Esophagus (tissue), 2 donors: Measurements from ENCODE around the gene DYNC1LI2. TPM values are rescaled to one million over a fixed set of nuclear protein-coding genes. Genes with fewer than 3 reads are reported as not detected.

Source experiments
- H3K27ac ChIP-seq, 2 donors: one replicate each; pipeline ENCODE4 v1.5.1; 2013; ENCODE audit warnings: low read depth in 2 of 2, mild to moderate bottlenecking in 2 of 2, inconsistent platforms in 1 of 2, low read length in 1 of 2, moderate library complexity in 1 of 2
- H3K27me3 ChIP-seq, 2 donors: one replicate each; pipeline ENCODE4 v1.6.1; 2013; ENCODE audit warnings: low read length in 2 of 2, control low read depth in 1 of 2, mild to moderate bottlenecking in 1 of 2; ENCODE audit not compliant: insufficient read depth in 2 of 2, control insufficient read depth in 1 of 2
- H3K36me3 ChIP-seq, 2 donors: one replicate each; pipeline ENCODE4 v1.6.1; 2013; ENCODE audit warnings: low read length in 1 of 2; ENCODE audit not compliant: control insufficient read depth in 2 of 2, insufficient read depth in 2 of 2
- H3K4me1 ChIP-seq, 2 donors: one replicate each; pipeline ENCODE4 v1.6.1; 2013; ENCODE audit warnings: low read length in 1 of 2; ENCODE audit not compliant: control insufficient read depth in 2 of 2, insufficient read depth in 2 of 2
- H3K4me3 ChIP-seq, 2 donors: one replicate each; pipeline ENCODE4 v1.5.1; 2013; ENCODE audit warnings: low read length in 2 of 2, mild to moderate bottlenecking in 2 of 2, low read depth in 1 of 2, moderate library complexity in 1 of 2
- H3K9me3 ChIP-seq, 2 donors: one replicate each; pipeline ENCODE4 v1.6.1; 2013; ENCODE audit warnings: mild to moderate bottlenecking in 2 of 2, low read depth in 1 of 2, low read length in 1 of 2, moderate library complexity in 1 of 2; ENCODE audit not compliant: control insufficient read depth in 2 of 2, insufficient read depth in 1 of 2
- WGBS, 2 donors: extraction: QIAGEN DNeasy Blood & Tissue Kit; methylation state at CpG; one replicate each; pipeline ENCODE4 v1.1.7; 2013; 5-methylcytosine and 5-hydroxymethylcytosine counted together
- polyA plus RNA-seq, 2 donors: library from polyadenylated mRNA; stranded (reverse); fragments of 200-250 nt; gene quantifications; one replicate each; pipeline ENCODE4 v1.2.3, GENCODE V29; 2013
- donor health status: healthy with polysubstance abuse.
- donor health status: Bipolar disorder and iron deficiency.

DYNC1LI2 gene
- polyA plus RNA-seq, 2 donors, result 34.5 to 41.3 TPM

GRCh38 chr16:66741950-66742808, 9.2 kb downstream of the DYNC1LI2 start:
- 52 to 55% methylated on average over 10 of the region's 10 CpGs for WGBS, 2 donors
- Histone ChIP-seq H3K36me3 (peaks cover 8 to 11% of the 10 kb centered on the region in 2 donors), H3K9me3 (no peaks in the 10 kb centered on the region), H3K27ac (peak overlapping the region; percentile 80 to 81), H3K27me3 (no peaks in the 10 kb centered on the region), H3K4me3 (no peak overlapping the region), H3K4me1 (peaks cover 0 to 4% of the 10 kb centered on the region in 2 donors)

- Histone ChIP-seq H3K27ac (peak overlapping the region; percentile 83), H3K9me3 (no peaks in the 10 kb centered on the region), H3K36me3 (peaks cover 8 to 14% of the 10 kb centered on the region in 2 donors), H3K4me1 (peaks cover 0 to 4% of the 10 kb centered on the region in 2 donors), H3K27me3 (no peaks in the 10 kb centered on the region), H3K4me3 (no peak overlapping the region)
- 28 to 29% methylated on average over 10 of the region's 10 CpGs for WGBS, 2 donors
These were observed 10.1 kb downstream of the DYNC1LI2 start for GRCh38 chr16:66741169-66741900.

GRCh38 chr16:66740533-66740932, 10.9 kb downstream of the DYNC1LI2 start:
- 43 to 50% methylated on average over 2 of the region's 2 CpGs for WGBS, 2 donors
- H3K4me1 ChIP-seq, result peaks cover 0 to 4% of the 10 kb centered on the region in 2 donors
- H3K36me3 ChIP-seq, result peaks cover 5 to 16% of the 10 kb centered on the region in 2 donors
- H3K9me3 ChIP-seq, result no peaks in the 10 kb centered on the region
- no peak overlapping the region for H3K4me3 ChIP-seq
- H3K27ac ChIP-seq, result peak overlapping the region; percentile 62 to 83
- H3K27me3 ChIP-seq, result no peaks in the 10 kb centered on the region

GRCh38 chr16:66740010-66740409, 11.4 kb downstream of the DYNC1LI2 start:
- Histone ChIP-seq H3K4me1 (peaks cover 0 to 4% of the 10 kb centered on the region in 2 donors), H3K27me3 (no peaks in the 10 kb centered on the region), H3K36me3 (peaks cover 5 to 16% of the 10 kb centered on the region in 2 donors), H3K27ac (peak overlapping the region; percentile 62 to 83), H3K4me3 (no peak overlapping the region), H3K9me3 (no peaks in the 10 kb centered on the region)
- WGBS, 2 donors, result 35 to 44% methylated on average over 2 of the region's 2 CpGs

GRCh38 chr16:66735891-66736290, 15.5 kb downstream of the DYNC1LI2 start:
- Histone ChIP-seq H3K36me3 (peaks cover 19 to 37% of the 10 kb centered on the region in 2 donors), H3K4me3 (no peak overlapping the region), H3K27me3 (no peaks in the 10 kb centered on the region), H3K9me3 (no peaks in the 10 kb centered on the region), H3K4me1 (peaks cover 0 to 4% of the 10 kb centered on the region in 2 donors), H3K27ac (no peak overlapping the region)
- 67 to 74% methylated on average over 4 of the region's 4 CpGs for WGBS, 2 donors

- 87 to 92% methylated on average over 7 of the region's 7 CpGs for WGBS, 2 donors
- no peaks in the 10 kb centered on the region for H3K27me3 ChIP-seq
- H3K27ac ChIP-seq, result no peak overlapping the region
- H3K36me3 ChIP-seq, result peaks cover 25 to 39% of the 10 kb centered on the region in 2 donors
- H3K9me3 ChIP-seq, result no peaks in the 10 kb centered on the region
- no peaks in the 10 kb centered on the region for H3K4me1 ChIP-seq
- H3K4me3 ChIP-seq, result no peak overlapping the region
These were observed 20.3 kb downstream of the DYNC1LI2 start for GRCh38 chr16:66731101-66731500.

GRCh38 chr16:66728804-66729203, 22.6 kb downstream of the DYNC1LI2 start:
- 51 to 56% methylated on average over 4 of the region's 4 CpGs for WGBS, 2 donors

GRCh38 chr16:66728117-66728787, 23.2 kb downstream of the DYNC1LI2 start:
- no peak overlapping the region for H3K27ac ChIP-seq
- no peaks in the 10 kb centered on the region for H3K27me3 ChIP-seq
- H3K9me3 ChIP-seq, result no peaks in the 10 kb centered on the region
- peaks cover 31 to 42% of the 10 kb centered on the region in 2 donors for H3K36me3 ChIP-seq
- WGBS, 2 donors, result 30 to 31% methylated on average over 3 of the region's 3 CpGs
- H3K4me1 ChIP-seq, result no peaks in the 10 kb centered on the region
- H3K4me3 ChIP-seq, result no peak overlapping the region

More at GRCh38 chr16:66728804-66729203, 22.6 kb downstream of the DYNC1LI2 start:
- no peak overlapping the region for H3K4me3 ChIP-seq
- no peak overlapping the region for H3K27ac ChIP-seq
- H3K9me3 ChIP-seq, result no peaks in the 10 kb centered on the region
- H3K27me3 ChIP-seq, result no peaks in the 10 kb centered on the region
- H3K4me1 ChIP-seq, result no peaks in the 10 kb centered on the region
- H3K36me3 ChIP-seq, result peaks cover 31 to 45% of the 10 kb centered on the region in 2 donors

- Histone ChIP-seq H3K27ac (no peak overlapping the region), H3K4me3 (no peak overlapping the region), H3K4me1 (no peaks in the 10 kb centered on the region), H3K27me3 (no peaks in the 10 kb centered on the region), H3K36me3 (peaks cover 9 to 21% of the 10 kb centered on the region in 2 donors), H3K9me3 (no peaks in the 10 kb centered on the region)
- 46 to 56% methylated on average over 3 of the region's 3 CpGs for WGBS, 2 donors
These were observed 30.6 kb downstream of the DYNC1LI2 start for GRCh38 chr16:66720766-66721165.
